HFF-Myc (cell line): ENCODE data around the gene ASCC3.

Experiments used
- DNase-seq: peaks from one replicate; pipeline ENCODE4 v3.0.0-alpha.2; 2011; ENCODE audit warnings: low read depth; ENCODE audit errors: extremely low read depth
- H3K4me3 ChIP-seq: replicated peaks from 2 replicates; pipeline ENCODE4 v1.5.1; 2011; ENCODE audit warnings: low read depth, mild to moderate bottlenecking, control low read depth, low read length
- TF ChIP-seq, protein P1 (sequence below): IDR thresholded peaks from 2 replicates; pipeline ENCODE4 v1.5.1; 2012; ENCODE audit warnings: mild to moderate bottlenecking, low read depth, low read length, control low read depth; ENCODE audit errors: missing control alignments

Gene ASCC3

DNA sequence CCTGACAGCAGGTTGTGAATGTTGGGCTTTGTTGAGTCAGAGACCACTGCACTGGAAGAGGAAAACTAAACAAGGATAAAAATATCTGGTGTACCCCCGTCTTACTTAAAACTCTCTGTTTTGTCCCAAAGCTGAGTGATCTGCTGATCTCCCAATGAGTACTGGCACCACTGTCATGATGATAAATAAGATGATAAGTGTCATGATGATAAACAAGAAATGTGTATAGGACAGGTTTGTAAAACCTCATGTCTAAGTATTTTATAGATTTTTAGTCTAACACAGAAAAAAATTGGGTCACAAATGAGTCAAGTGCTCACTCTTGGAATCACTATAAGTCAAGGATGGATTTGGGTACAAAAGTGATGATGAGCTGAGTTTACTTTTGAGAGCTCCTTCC, 407.9 kb downstream of the ASCC3 start:
- DNase-seq, result no peak
- no peak overlapping the region for H3K4me3 ChIP-seq
- TF ChIP-seq, protein P1, sequence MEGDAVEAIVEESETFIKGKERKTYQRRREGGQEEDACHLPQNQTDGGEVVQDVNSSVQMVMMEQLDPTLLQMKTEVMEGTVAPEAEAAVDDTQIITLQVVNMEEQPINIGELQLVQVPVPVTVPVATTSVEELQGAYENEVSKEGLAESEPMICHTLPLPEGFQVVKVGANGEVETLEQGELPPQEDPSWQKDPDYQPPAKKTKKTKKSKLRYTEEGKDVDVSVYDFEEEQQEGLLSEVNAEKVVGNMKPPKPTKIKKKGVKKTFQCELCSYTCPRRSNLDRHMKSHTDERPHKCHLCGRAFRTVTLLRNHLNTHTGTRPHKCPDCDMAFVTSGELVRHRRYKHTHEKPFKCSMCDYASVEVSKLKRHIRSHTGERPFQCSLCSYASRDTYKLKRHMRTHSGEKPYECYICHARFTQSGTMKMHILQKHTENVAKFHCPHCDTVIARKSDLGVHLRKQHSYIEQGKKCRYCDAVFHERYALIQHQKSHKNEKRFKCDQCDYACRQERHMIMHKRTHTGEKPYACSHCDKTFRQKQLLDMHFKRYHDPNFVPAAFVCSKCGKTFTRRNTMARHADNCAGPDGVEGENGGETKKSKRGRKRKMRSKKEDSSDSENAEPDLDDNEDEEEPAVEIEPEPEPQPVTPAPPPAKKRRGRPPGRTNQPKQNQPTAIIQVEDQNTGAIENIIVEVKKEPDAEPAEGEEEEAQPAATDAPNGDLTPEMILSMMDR, result no peak

DNA sequence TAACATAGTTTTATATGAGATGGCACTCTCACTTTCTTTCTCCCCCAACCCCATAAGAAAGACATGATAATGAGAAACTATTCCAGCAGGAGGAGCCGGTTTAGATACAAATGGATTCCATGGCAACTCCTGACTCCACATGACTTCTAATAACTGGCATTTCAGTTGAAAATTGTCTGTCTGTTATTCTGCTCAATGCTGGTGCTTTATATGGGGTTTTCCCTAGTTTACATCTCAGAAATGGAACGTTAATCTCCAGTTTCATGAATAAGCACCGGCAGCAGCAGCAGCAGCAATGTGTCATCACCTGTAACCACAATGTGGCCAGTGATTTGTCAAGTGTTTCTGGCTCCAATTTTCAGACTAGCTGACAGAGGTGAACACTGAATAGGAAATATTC, 408.5 kb downstream of the ASCC3 start:
- no peak for DNase-seq
- no peak overlapping the region for H3K4me3 ChIP-seq
- TF ChIP-seq, protein P1, result no peak

DNA sequence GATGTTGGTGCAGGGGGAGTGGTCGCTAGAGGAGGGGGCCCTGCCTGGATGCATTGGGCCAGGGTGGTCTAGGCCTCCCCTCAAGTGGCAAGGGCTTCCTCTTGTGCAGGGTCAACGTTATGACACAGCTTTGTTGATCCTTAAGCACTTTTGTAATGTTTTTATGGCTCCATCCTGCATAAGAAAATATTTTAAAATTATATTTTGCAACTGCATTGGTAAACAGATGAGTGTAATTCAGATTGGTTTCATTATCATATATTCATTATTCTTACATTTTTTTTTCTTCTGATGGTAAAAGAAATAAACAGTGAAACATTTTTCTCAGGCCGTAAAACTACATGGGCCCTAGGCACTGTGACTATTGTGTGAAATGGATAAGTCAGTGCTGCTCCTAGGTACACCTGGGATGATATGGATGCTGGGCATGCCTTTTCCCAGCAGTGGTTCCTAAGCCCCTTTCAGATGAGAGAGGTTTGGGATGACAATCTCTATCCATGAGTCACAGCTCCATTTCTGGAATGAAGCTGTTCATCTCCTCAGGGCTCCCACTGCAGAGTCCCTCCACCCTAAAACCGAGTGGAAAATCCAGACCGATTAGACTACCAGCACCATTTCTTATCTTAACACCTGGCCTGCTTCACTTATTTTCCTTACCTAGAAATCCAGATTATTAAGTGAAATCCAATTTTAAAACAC, 410.6 kb downstream of the ASCC3 start:
- TF ChIP-seq, protein P1, result no peak
- no peak for DNase-seq

DNA sequence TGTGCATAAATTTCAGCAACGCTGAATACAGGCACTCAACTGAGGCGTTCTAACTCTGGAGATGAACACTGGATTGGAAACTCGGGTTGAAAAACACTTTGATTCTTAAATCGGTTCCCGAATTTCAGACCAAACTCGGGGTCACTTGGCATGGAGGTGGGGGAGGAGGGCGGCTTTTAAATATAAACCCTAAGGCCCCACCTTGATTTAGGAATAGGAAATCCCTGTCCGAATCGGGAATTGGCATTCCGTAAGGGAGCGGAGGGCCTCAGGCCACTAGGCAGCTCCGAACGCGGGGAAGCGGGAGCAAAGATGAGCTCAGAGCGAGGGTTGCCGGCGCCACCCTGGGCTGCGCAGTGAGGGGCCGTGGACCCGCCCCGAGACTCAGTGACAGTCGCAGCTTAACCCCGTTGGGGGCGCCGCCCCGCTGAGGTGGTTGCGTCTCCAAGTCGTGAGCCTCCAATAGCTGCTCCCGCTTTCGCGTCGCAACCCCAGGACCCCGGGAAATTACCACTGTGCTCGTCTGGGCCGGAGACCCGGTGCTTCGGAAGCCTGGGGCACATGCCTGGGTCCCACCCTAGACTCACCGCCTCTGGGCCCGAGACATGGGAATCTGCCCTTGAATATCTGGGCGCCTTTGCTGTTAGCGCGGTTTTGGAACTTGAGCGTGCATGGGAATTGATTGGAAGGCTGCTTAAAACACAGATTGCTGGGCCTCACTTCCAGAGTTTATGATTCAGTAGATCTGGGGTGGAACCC, 411.8 kb downstream of the ASCC3 start:
- TF ChIP-seq, protein P1, result no peak
- H3K4me3 ChIP-seq, result no peak overlapping the region
- DNase-seq, result no peak

More for the DNA sequence above, 410.6 kb downstream of the ASCC3 start:
- no peak overlapping the region for H3K4me3 ChIP-seq

DNA sequence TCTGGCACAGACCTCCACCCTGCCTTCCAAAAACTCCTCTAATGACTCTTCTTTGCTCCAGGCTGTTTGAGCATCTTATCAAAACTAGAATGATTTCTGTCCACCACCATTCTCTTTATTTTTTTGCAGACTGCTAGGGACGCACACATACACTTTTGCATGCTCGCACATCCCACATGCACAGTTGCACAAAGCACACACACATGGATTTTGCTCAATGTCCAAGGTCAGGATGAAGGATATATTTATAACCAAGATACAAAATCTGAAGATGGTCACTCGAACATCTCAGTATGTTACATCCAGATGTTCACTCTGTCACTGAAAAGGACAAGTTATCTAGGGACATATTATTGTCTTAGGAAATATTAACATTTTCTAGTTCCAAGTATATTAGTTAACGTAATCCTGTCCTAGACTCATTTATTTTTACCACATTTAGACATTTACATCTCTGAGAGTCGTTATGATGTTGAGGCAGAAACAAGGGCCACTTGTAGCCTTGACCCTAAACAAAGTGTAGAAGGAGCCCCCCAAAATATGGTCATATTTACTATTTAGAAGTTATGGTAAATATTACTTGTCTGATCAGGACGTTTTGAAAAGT, 413.0 kb downstream of the ASCC3 start:
- DNase-seq, result no peak
- H3K4me3 ChIP-seq, result no peak overlapping the region
- TF ChIP-seq, protein P1, result no peak

DNA sequence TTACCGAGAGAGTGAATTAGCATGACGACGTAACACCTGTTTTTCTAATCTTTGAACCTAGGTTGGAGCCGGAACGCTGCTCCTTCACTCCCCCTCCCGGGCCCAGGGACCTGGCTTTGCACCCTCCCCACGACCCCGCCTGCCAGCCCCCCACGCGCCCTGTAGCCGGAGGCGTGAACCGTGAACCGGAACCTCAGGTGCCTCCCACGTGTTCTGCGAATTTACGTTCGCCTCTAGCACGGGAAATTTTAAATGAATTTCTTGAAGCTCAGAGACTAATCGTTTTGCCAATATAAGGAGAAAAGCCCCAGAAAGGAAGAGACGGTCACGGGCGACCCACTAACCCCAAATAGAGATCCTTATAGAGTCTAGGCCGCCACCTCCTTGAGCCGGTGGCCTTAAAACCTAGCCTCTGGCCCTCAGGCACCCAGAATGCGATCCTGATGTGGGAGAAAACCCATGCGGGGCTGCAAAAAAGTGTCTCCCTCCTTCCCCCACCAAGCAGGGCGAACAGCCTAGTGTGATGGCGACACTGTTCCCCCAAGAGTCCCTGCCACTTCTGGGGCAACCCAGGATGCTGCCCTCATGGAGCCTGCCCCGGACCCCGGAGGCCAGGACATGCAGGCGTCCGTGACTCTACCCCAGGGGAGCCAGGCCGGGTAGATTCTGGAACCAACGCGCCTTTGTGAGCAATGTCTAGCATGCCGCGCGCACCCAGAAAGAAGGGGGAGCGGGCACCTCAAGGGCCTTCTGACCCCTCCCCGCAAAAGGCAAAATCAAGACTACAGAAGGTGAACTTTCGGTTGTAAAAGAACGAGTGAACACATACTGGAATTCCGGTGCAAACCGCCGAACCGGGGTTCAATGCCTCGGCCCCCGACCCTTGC, 413.8 kb downstream of the ASCC3 start:
- TF ChIP-seq, protein P1, result no peak
- DNase-seq, result no peak
- no peak overlapping the region for H3K4me3 ChIP-seq
